Erythroblast (primary cell): ENCODE data around the gene SLC44A1.

ENCODE experiments used
- DNase-seq, 2 experiments: peaks; one replicate each; lab custom pipeline; 2025; lab: John Stamatoyannopoulos, UW
- GATA1 ChIP-seq: IDR thresholded peaks from 2 replicates; pipeline ENCODE4 v1.6.1; 2011; ENCODE audit warnings: low read depth, mild to moderate bottlenecking, control low read depth, low read length, moderate library complexity
- POLR2A ChIP-seq: IDR thresholded peaks from 2 replicates; pipeline ENCODE4 v1.6.1; 2011; ENCODE audit warnings: mild to moderate bottlenecking, low read length

The SLC44A1 gene

GRCh38 chr9:105309531-105309931 lies 65.1 kb downstream of the SLC44A1 start:
- TF ChIP-seq GATA1, result no peak
- DNase-seq, result no peak

- DNase-seq, result no peak
- TF ChIP-seq POLR2A (no peak), GATA1 (no peak)
Measured at GRCh38 chr9:105311306-105311705, 66.9 kb downstream of the SLC44A1 start.

DNA sequence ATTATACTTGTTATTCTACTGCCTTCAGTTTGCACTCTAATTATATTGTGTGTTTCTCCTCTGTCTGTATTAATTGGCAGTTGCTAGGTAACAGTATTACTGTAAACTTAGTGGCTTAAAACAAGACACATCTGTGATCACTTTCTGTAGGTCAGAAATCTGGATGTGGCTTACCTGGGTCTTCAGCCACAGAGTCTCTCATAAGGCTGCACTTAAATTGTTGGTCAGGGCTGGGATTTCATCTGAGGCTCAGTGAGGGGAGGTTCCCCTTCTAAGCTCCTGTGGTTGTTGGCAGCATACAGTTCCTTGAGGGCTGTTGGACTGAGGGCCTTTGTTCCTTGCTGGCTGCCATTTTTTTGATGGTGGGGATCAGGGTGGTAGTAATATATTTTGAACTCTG lies 68.8 kb downstream of the SLC44A1 start:
- DNase-seq, result no peak
- no peak for TF ChIP-seq POLR2A
- no peak for TF ChIP-seq GATA1

DNA sequence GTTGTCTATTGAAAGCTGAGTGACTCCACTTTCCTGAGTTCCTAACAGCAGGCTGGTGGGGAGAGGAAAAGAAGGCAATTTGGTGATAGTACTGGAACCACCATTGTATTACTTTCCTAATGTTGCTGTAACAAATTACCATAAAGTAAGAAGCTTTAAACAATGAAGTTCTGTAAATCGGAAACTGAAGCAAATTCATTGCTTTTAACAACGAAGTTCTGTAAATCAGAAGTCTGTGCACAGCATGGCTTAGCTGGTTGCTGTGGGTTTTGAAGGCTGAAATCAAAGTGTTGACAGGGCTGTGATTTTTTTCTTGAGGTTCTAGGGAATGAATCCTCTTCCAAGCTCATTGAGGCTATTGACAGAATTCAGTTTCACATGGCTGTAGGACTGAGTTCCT lies 72.3 kb downstream of the SLC44A1 start:
- no peak for TF ChIP-seq POLR2A
- no peak for TF ChIP-seq GATA1
- DNase-seq, result no peak

DNA sequence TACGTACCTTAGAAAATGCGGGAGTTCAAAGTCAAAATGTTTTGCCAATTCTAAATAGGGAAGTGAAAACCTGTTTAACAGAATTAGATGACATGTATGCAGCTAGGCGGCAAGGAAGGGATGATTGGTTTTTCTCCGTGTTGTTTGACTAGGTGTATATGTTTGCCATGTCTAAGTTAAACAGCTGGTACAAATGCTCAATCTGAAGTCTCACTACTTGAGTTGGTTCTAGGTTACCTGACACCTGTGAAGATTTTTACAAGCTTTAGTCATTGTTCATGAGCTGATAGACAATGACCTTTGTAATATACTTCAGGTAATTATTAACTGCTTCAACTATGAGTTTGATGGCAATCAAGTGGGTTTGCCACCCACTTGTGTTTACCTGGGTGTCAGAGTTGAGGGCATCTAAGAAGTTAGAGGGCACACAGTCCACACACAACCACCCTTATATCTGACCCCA lies 74.3 kb downstream of the SLC44A1 start:
- TF ChIP-seq POLR2A, result no peak
- TF ChIP-seq GATA1, result no peak
- no peak for DNase-seq

DNA sequence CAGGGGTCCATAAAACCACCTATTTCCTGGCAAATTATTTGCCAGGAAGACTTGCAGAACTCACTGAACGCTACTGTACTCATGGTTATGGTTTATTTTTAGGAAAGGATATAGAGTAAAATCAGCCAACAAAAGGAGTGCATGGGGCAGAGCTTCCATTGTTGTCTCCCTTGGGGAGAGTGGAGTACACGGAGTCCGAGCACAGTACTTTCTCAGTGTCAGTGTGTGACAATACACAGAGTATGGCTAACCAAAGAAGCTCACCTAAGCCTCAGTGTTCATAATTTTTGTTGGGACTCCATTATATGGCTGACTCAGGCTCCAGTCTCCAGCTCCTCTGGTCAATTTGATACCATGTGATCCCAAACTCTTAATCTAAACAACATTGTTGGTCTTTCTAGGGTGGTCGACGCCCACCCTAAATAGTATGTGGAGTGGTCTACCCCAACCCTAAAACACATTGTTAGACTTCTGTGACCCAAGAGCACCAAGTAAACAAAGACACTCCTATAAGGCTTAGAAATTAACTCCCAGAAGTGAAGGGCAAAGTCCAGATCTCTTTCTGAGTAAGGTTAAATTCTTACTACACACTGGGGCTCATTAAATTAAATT lies 74.9 kb downstream of the SLC44A1 start:
- TF ChIP-seq POLR2A (no peak), GATA1 (no peak)

DNA sequence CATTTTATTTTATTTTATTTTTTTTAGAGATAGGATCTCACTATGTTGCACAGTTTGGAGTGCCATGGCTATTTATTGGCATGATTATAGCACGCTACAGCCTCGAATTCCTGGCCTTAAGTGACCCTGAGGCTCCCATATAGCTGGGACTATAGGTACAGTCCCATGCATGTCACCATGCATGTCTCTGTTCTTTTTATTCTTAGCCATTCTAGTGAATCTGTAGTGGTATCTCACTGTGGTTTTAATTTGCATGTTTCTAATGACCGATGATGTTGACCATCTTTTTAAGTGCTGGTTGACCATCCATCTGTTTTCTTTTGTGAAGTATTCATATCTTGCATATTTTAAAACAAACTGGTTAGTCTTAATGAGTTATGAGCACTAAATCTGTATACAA lies 76.1 kb downstream of the SLC44A1 start:
- DNase-seq, result no peak
- TF ChIP-seq GATA1 (no peak), POLR2A (no peak)

More for the DNA sequence above, 74.9 kb downstream of the SLC44A1 start:
- no peak for DNase-seq

DNA sequence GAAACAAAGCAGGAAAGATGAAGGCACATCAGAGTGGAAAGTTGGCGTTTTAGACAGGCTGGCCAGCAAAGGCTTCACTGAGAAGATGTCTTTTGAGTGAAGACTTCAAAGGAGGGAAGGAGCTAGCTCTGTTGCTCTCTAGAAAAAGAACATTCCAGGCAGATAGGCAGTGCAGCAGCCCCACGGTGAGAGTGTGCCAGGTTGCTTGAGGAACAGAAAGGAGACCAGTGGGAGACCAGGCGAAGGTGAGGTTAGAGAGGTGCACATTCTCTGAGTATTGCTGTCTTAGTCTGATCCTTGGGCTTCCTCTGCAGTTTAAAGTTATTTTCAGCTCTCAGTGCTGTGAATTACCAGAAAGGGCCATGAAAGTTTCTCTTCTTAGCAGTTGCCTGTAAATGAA lies 83.8 kb downstream of the SLC44A1 start:
- no peak for DNase-seq
- TF ChIP-seq POLR2A (no peak), GATA1 (no peak)

DNA sequence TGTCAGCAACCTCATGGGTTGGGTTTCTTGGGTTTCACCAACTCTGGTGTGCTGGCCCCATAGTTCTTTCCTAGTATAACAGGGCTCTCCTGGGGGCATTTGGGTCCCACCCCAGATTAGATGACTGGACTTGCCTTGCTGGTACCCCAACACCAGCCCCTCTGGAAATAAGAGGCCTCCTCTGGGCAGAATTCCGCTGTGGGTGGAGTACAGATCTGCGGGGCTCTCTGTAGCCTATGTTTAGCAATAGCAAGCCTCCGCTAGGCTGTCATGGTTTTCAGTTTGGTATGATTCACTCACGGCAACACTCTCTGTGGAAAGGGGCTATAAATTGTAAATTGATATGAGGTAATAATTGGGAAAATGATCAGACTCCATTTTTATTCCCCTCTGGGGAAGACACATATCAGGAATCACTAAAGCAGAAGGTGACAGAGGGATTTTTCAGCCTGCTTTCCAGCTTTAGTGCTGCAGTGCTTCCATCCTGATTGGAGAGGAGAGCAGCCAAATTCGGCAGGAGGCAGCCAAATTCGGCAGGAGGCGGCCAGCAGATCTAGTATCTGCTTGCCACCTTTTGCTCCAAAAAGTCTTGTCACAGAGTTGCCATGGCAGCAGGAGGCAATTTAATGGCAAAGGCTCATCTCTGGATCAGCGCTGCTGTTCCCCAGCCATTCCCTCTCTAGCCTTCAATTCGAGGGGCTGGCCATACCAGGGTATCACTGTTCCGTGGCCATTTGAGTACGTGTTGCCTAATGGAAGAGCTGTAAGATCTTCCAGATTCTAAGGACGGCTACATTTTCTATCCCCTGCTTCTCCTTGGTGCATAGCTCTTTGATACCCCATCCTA lies 84.6 kb downstream of the SLC44A1 start:
- TF ChIP-seq GATA1, result no peak
- TF ChIP-seq POLR2A, result no peak
- DNase-seq, result no peak

- no peak for TF ChIP-seq GATA1
- TF ChIP-seq POLR2A, result no peak
- DNase-seq, result no peak
Measured at GRCh38 chr9:105329719-105330062, 85.2 kb downstream of the SLC44A1 start.

- TF ChIP-seq GATA1 (no peak), POLR2A (no peak)
Measured at GRCh38 chr9:105330201-105330600, 85.8 kb downstream of the SLC44A1 start.

DNA sequence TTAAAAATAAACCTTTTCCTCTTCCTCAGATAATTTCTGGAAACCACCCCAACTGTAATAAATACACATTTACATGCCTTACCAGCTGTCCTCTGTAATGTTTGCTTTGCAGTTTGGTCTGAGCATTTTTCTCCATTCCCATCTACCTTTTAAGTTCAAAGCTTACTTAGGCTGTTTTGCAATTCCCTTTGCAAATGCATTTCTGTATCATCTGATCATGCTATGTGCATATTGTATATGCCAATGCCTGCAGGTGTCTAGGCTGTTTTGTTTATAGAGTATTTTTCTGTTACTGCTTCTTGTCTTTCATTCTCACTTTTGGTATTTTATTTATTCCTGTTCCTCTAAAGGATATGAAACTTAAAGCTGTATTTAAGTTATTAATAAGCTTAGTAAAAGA lies 86.3 kb downstream of the SLC44A1 start:
- no peak for DNase-seq
- TF ChIP-seq POLR2A (no peak), GATA1 (no peak)

More at GRCh38 chr9:105330201-105330600, 85.8 kb downstream of the SLC44A1 start:
- no peak for DNase-seq

- no peak for TF ChIP-seq GATA1
- no peak for TF ChIP-seq POLR2A
Measured at GRCh38 chr9:105331160-105331559, 86.7 kb downstream of the SLC44A1 start.

DNA sequence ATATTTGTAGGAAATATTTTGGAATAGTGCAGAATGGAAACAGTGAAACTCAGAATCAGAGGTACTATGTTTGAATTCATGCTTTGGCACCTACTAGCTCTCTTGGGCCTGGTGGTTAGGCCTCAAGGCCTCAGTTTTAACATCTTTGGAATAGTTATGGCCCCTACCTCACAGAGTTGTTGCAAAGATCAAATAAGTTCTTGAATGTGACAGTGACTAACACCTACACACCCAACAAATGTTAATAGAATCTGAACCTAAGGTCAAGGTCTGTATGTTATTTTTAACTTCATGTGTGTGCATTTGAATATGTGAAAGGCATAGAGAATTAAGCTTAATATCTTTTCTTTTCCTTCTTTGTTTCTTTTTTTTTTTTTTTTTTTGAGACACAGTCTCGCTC lies 87.3 kb downstream of the SLC44A1 start:
- no peak for DNase-seq
- no peak for TF ChIP-seq POLR2A
- TF ChIP-seq GATA1, result no peak

More at GRCh38 chr9:105331160-105331559, 86.7 kb downstream of the SLC44A1 start:
- DNase-seq, result no peak
